ENCODE data around the gene ZNF839.

- TF ChIP-seq CTCF (conservative IDR thresholded peaks at IDR 0.05 in 1 of 2, IDR thresholded peaks at IDR 0.05 in 1 of 2; ENCODE audit: low read depth in 1 of 2, low read length in 2 of 2) (no peak), EZH2 (IDR thresholded peaks at IDR 0.05; ENCODE audit: low read length, missing control alignments) (no peak)
Measured at GRCh38 chr14:102278631-102278935, 41.0 kb upstream of the ZNF839 start.
